Measurements from ENCODE around the gene SAMD13.
A peak's percentile ranks its signal among the peaks of the same experiment; 100 is the strongest.

SAMD13 gene

DNA sequence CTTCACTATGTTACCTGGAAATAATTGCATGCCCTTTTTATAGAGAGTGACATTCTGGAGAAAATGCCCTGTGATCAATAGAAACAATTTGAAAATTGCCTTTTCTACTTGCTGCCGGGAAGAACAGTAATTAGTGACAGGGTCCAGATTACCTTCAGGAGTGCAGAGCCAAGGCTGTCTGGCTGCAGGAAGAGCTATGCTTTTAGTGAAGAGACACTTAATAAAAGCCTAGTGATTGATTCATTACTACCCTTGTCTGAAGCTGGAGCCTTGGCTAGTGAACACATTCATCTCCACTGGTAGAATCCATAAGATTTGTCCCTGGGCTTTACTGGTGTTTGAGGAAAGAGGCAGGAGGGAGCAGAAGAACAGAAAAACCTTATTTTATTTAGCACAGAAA is 83.8 kb downstream of the SAMD13 start:
- TF ChIP-seq, protein P1, sequence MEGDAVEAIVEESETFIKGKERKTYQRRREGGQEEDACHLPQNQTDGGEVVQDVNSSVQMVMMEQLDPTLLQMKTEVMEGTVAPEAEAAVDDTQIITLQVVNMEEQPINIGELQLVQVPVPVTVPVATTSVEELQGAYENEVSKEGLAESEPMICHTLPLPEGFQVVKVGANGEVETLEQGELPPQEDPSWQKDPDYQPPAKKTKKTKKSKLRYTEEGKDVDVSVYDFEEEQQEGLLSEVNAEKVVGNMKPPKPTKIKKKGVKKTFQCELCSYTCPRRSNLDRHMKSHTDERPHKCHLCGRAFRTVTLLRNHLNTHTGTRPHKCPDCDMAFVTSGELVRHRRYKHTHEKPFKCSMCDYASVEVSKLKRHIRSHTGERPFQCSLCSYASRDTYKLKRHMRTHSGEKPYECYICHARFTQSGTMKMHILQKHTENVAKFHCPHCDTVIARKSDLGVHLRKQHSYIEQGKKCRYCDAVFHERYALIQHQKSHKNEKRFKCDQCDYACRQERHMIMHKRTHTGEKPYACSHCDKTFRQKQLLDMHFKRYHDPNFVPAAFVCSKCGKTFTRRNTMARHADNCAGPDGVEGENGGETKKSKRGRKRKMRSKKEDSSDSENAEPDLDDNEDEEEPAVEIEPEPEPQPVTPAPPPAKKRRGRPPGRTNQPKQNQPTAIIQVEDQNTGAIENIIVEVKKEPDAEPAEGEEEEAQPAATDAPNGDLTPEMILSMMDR (IDR thresholded peaks at IDR 0.05; ENCODE audit: low read depth, low read length), result no peak
- Histone ChIP-seq H3K27ac (no peak overlapping the region), H3K4me3 (ENCODE audit: low read depth, low read length) (no peak overlapping the region), H3K9me3 (ENCODE audit: severe bottlenecking) (no peaks in the 10 kb centered on the region), H3K36me3 (no peaks in the 10 kb centered on the region), H3K27me3 (ENCODE audit: insufficient read depth, low read depth, severe bottlenecking) (no peaks in the 10 kb centered on the region)
- no peak for DNase-seq

DNA sequence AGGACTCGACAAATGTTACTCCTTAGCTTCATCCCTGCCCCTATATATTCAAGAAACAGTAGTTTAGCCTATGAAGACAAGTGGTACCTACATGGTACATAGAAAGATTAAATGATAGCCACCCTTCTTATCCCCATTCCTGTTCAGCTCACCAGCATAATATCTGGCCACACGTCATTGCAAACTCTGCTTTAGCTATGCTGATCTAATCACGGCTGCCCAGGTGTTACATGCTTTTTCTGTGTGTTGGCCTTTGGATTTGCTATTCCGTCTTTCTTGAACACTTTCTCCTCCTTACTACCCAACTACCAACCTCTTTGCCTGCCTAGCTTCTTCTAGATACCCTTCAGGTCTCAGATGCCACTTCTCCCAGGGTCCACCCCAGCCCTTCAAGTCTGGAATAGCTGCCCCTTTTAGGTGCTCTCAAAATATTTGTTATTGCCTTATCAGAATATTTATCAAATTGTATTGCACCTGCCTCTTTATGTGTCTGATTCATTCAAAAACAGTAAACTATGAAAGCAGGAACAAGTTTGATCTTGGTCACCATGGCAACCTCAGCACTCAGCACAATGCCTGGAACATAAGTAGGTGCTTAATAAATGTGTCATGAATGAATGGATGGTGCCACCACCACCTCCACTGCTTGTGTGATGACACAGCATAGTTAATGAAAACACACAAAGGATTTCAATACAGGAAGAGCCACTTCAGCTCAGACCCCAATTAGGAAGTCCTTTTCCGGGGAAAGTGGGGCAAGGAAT is 85.4 kb downstream of the SAMD13 start:
- TF ChIP-seq, protein P1 (IDR thresholded peaks at IDR 0.05; ENCODE audit: low read depth, low read length), result no peak
- no peak overlapping the region for H3K4me3 ChIP-seq (ENCODE audit: low read depth, low read length)
- H3K9me3 ChIP-seq (ENCODE audit: severe bottlenecking), result no peaks in the 10 kb centered on the region
- no peaks in the 10 kb centered on the region for H3K36me3 ChIP-seq
- H3K27me3 ChIP-seq (ENCODE audit: insufficient read depth, low read depth, severe bottlenecking), result no peaks in the 10 kb centered on the region
- no peak for DNase-seq
- no peak overlapping the region for H3K27ac ChIP-seq

DNA sequence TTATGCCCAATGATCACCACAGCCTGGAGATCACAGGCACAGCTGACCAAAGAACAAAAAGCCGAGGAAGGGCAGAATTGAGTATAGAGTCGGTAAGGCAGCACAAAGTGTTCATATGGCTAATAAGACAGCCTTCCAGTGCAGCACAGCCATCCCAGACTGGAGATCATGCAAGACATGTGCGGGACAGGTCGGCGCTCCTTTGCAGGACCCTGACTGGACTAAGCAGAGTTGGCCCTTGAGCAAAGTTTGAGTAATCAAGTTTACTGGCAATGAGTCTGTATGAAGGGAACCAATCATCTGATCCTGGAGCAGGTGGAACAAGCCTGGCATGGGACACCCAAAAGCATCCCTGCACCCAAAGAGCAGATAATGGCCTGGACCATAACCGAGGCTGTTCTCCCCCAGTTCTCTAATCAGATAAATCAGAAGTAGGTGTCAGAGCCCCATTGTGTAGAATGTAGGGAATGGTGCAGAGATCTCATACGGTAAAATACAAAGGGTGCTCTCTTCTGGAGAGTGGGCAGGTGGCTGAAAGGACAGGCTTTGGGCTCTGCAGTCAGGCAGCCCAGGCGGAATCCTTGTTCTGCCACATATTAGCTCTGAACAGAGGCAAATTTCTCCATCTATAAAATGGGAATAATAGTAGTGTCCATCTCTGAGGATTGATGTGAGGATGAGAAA is 86.1 kb downstream of the SAMD13 start:
- Histone ChIP-seq H3K36me3 (no peaks in the 10 kb centered on the region), H3K27ac (no peak overlapping the region), H3K4me3 (ENCODE audit: low read depth, low read length) (no peak overlapping the region), H3K9me3 (ENCODE audit: severe bottlenecking) (no peaks in the 10 kb centered on the region), H3K27me3 (ENCODE audit: insufficient read depth, low read depth, severe bottlenecking) (no peaks in the 10 kb centered on the region)
- TF ChIP-seq, protein P1 (IDR thresholded peaks at IDR 0.05; ENCODE audit: low read depth, low read length), result peak; percentile 21; the same call in 1 of the 2 replicates
- peak; percentile 14 for DNase-seq

DNA sequence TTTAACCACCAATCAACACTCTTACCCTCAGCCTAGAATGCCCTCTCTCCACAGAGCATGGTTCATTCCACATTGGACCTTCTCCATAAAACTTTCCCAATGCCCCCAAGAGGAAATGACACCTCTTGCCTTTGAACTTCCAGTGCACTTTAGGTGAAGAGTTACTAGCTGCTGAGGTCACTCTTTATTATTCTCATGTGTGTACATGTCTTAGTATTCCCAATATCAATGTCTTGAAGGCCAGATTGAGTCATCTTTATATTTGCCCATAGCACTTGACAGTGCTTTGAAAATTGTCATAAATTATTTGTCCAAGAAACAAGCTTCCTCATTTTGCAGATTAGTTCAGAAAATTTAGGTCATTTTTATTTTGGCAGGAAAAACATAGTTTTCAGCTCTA is 88.7 kb downstream of the SAMD13 start:
- H3K4me3 ChIP-seq (ENCODE audit: low read depth, low read length), result no peak overlapping the region
- TF ChIP-seq, protein P1 (IDR thresholded peaks at IDR 0.05; ENCODE audit: low read depth, low read length), result no peak
- no peaks in the 10 kb centered on the region for H3K9me3 ChIP-seq (ENCODE audit: severe bottlenecking)
- H3K27me3 ChIP-seq (ENCODE audit: insufficient read depth, low read depth, severe bottlenecking), result no peaks in the 10 kb centered on the region
- H3K36me3 ChIP-seq, result no peaks in the 10 kb centered on the region
- no peak for DNase-seq
- H3K27ac ChIP-seq, result no peak overlapping the region

DNA sequence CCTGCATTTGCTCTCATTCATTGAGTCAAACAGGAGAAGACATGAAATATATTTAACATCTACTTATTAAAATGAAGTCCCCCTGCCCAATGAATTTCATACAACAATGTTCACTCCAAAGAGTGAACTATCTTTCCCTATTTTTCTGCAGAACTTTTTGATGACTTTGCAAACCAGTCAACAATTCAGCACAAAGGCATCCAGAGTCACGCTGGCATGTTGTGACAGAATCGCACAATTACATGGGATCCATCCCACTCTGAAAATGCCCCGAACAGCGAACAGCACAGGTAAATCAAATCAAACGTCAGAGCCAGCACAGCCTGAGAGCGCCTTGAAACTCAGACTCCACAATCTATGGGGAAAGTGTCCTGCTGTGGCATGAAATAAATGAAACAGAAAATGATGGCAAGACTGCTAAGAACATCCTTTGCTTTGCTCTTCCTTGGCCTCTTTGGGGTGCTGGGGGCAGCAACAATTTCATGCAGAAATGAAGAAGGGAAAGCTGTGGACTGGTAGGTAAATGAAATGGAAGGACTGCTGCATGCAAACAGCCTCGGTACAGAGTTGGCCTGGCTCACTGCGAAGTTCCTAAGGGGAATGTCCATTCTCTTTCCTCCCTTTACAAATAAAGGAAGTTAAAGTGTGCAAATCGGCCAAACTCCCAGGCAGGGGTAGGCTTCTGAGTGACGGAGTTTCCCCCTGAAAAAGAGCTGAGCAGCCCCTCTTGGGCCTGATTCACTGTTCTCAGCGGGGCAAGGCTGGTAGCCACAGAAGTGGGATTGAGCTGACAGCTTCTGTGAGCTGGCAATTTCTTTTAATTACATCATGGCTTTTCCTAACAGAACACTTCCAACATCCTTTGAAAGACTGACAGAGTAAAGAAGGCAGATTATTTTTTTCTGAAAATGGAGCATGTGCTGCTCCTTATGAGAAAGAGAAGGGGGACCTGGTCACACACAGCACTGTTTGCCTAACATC is 97.0 kb downstream of the SAMD13 start, which contains the start of gene DNASE2B:
Gene DNASE2B (plus strand): TSS at position 310 of the 981 bp plus-strand sequence. CDS start 81 bp downstream, at position 391.
- TF ChIP-seq, protein P1 (IDR thresholded peaks at IDR 0.05; ENCODE audit: low read depth, low read length), result no peak
- no peak within 1 kb of the TSS for H3K4me3 ChIP-seq (ENCODE audit: low read depth, low read length)
- no peaks in the 10 kb centered on the region for H3K27me3 ChIP-seq (ENCODE audit: insufficient read depth, low read depth, severe bottlenecking)
- H3K9me3 ChIP-seq (ENCODE audit: severe bottlenecking), result no peaks in the 10 kb centered on the region
- no peaks in the 10 kb centered on the region for H3K36me3 ChIP-seq
- DNase-seq, result no peak
- no peak within 1 kb of the TSS for H3K27ac ChIP-seq

All from WERI-Rb-1 (cell line).